Measurements from ENCODE around the gene GPR39.
A peak's percentile ranks its signal among the peaks of the same experiment; 100 is the strongest.

Gene GPR39

GRCh38 chr2:132475615-132476014, 59.0 kb downstream of the GPR39 start:
- FAIRE-seq: no peak
- no peak for TF ChIP-seq POLR2A (IDR thresholded peaks at IDR 0.05; ENCODE audit: low read depth, low read length)
- DNase-seq (ENCODE audit: insufficient read length, low spot score): no peak

GRCh38 chr2:132477436-132477835, 60.8 kb downstream of the GPR39 start:
- TF ChIP-seq POLR2A (IDR thresholded peaks at IDR 0.05; ENCODE audit: low read depth, low read length): no peak
- DNase-seq (ENCODE audit: insufficient read length, low spot score) (no peak), FAIRE-seq (no peak)

GRCh38 chr2:132477962-132478361, 61.4 kb downstream of the GPR39 start:
- TF ChIP-seq POLR2A (IDR thresholded peaks at IDR 0.05; ENCODE audit: low read depth, low read length): no peak
- DNase-seq (ENCODE audit: insufficient read length, low spot score): no peak
- FAIRE-seq: no peak

GRCh38 chr2:132478461-132479105, 62.0 kb downstream of the GPR39 start:
- no peak for FAIRE-seq
- no peak for TF ChIP-seq POLR2A (IDR thresholded peaks at IDR 0.05; ENCODE audit: low read depth, low read length)
- no peak for DNase-seq (ENCODE audit: insufficient read length, low spot score)

GRCh38 chr2:132479155-132479554, 62.5 kb downstream of the GPR39 start:
- FAIRE-seq (no peak), DNase-seq (ENCODE audit: insufficient read length, low spot score) (no peak)
- TF ChIP-seq POLR2A (IDR thresholded peaks at IDR 0.05; ENCODE audit: low read depth, low read length): no peak

- FAIRE-seq: no peak
- TF ChIP-seq POLR2A (IDR thresholded peaks at IDR 0.05; ENCODE audit: low read depth, low read length): no peak
- DNase-seq (ENCODE audit: insufficient read length, low spot score): no peak
These were observed 66.2 kb downstream of the GPR39 start for GRCh38 chr2:132482821-132483220.

GRCh38 chr2:132484144-132484543, 67.5 kb downstream of the GPR39 start:
- DNase-seq (ENCODE audit: insufficient read length, low spot score) (no peak), FAIRE-seq (no peak)
- TF ChIP-seq POLR2A (IDR thresholded peaks at IDR 0.05; ENCODE audit: low read depth, low read length): no peak

- FAIRE-seq (no peak), DNase-seq (ENCODE audit: insufficient read length, low spot score) (no peak)
These were observed 71.9 kb downstream of the GPR39 start for GRCh38 chr2:132488491-132488890.

GRCh38 chr2:132489150-132489549, 72.5 kb downstream of the GPR39 start:
- DNase-seq (ENCODE audit: insufficient read length, low spot score): no peak
- FAIRE-seq: no peak

More at GRCh38 chr2:132488491-132488890, 71.9 kb downstream of the GPR39 start:
- TF ChIP-seq POLR2A (IDR thresholded peaks at IDR 0.05; ENCODE audit: low read depth, low read length): no peak

GRCh38 chr2:132495881-132496280, 79.3 kb downstream of the GPR39 start:
- FAIRE-seq (no peak), DNase-seq (ENCODE audit: insufficient read length, low spot score) (no peak)
- TF ChIP-seq POLR2A (IDR thresholded peaks at IDR 0.05; ENCODE audit: low read depth, low read length): no peak

More at GRCh38 chr2:132489150-132489549, 72.5 kb downstream of the GPR39 start:
- no peak for TF ChIP-seq POLR2A (IDR thresholded peaks at IDR 0.05; ENCODE audit: low read depth, low read length)

GRCh38 chr2:132496555-132496954, 80.0 kb downstream of the GPR39 start:
- no peak for DNase-seq (ENCODE audit: insufficient read length, low spot score)

GRCh38 chr2:132497591-132497990, 81.0 kb downstream of the GPR39 start:
- FAIRE-seq: no peak
- no peak for TF ChIP-seq POLR2A (IDR thresholded peaks at IDR 0.05; ENCODE audit: low read depth, low read length)
- DNase-seq (ENCODE audit: insufficient read length, low spot score): no peak

More at GRCh38 chr2:132496555-132496954, 80.0 kb downstream of the GPR39 start:
- no peak for TF ChIP-seq POLR2A (IDR thresholded peaks at IDR 0.05; ENCODE audit: low read depth, low read length)
- FAIRE-seq: no peak

- TF ChIP-seq POLR2A (IDR thresholded peaks at IDR 0.05; ENCODE audit: low read depth, low read length): no peak
- FAIRE-seq (no peak), DNase-seq (ENCODE audit: insufficient read length, low spot score) (no peak)
These were observed 87.1 kb downstream of the GPR39 start for GRCh38 chr2:132503701-132504100.

- TF ChIP-seq POLR2A (IDR thresholded peaks at IDR 0.05; ENCODE audit: low read depth, low read length): no peak
- FAIRE-seq (no peak), DNase-seq (ENCODE audit: insufficient read length, low spot score) (no peak)
These were observed 98.4 kb downstream of the GPR39 start for GRCh38 chr2:132515010-132515409.

- DNase-seq (ENCODE audit: insufficient read length, low spot score) (no peak), FAIRE-seq (peak; percentile 55)
- no peak for TF ChIP-seq POLR2A (IDR thresholded peaks at IDR 0.05; ENCODE audit: low read depth, low read length)
These were observed 100.8 kb downstream of the GPR39 start for GRCh38 chr2:132517386-132517785.

Measured in H54 (cell line).